Measurements from ENCODE around the gene DYNLT1. TPM values are rescaled to one million over a fixed set of nuclear protein-coding genes. Genes with fewer than 3 reads are reported as not detected.
"Not testable (repeated sequence)": the region's sequence is repeated elsewhere in the genome, so short reads cannot be mapped to it uniquely, and the experiment has no call there.

The DYNLT1 gene
- total and polyA plus RNA-seq, 2 experiments from 2014 or later: 60.9 to 241 TPM

GRCh38 chr6:158606935-158607334, 37.6 kb downstream of the DYNLT1 start:
- Mint-ChIP-seq H3K27ac (no peak overlapping the region), H3K4me1 (peaks cover 12% of the 10 kb centered on the region), H3K9me3 (no peaks in the 10 kb centered on the region), H3K36me3 (ENCODE audit: low read depth) (peaks cover 55% of the 10 kb centered on the region), H3K27me3 (ENCODE audit: insufficient read depth, low read depth, poor library complexity) (peaks cover 5% of the 10 kb centered on the region), H3K4me3 (no peak overlapping the region)
- DNase-seq (ENCODE audit: low spot score) (no peak), ATAC-seq (no peak)
- H3K4me3 ChIP-seq: no peak overlapping the region
- H3K4me1 ChIP-seq (ENCODE audit: insufficient read depth): peaks cover 1% of the 10 kb centered on the region
- peaks cover 8% of the 10 kb centered on the region; the same call in 1 of the 2 replicates for H4K20me1 ChIP-seq (replicated peaks; ENCODE audit: insufficient read depth)
- H3K36me3 ChIP-seq (ENCODE audit: insufficient read depth): peaks cover 4% of the 10 kb centered on the region
- no peaks in the 10 kb centered on the region for H3K27me3 ChIP-seq (ENCODE audit: insufficient read depth)
- H2AFZ ChIP-seq: no peak overlapping the region
- H3F3A ChIP-seq (replicated peaks; ENCODE audit: low read depth): peaks cover 4% of the 10 kb centered on the region; the same call in 1 of the 2 replicates
- H3K79me2 ChIP-seq (replicated peaks; ENCODE audit: insufficient read depth): 0 out of 2 replicates have a peak, but pooled peaks cover 3% of the 10 kb centered on the region
- TF ChIP-seq STAT1 (IDR thresholded peaks at IDR 0.05; ENCODE audit: unreplicated experiment) (no peak), REST (IDR thresholded peaks at IDR 0.05; ENCODE audit: unreplicated experiment) (no peak), ZNF331 (CRISPR knock-in tag; IDR thresholded peaks at IDR 0.05; ENCODE audit: low read depth) (no peak), EZH2 (IDR thresholded peaks at IDR 0.05; ENCODE audit: low read depth, unreplicated experiment) (no peak), ZNF114 (CRISPR knock-in tag; IDR thresholded peaks at IDR 0.05) (no peak)
- H3K27ac ChIP-seq (ENCODE audit: low read depth): no peak overlapping the region
- H3K4me2 ChIP-seq: no peak overlapping the region
- no peaks in the 10 kb centered on the region for H3K9me2 ChIP-seq (ENCODE audit: insufficient read depth)

GRCh38 chr6:158606011-158606410, 38.5 kb downstream of the DYNLT1 start:
- H4K20me1 ChIP-seq (replicated peaks; ENCODE audit: insufficient read depth): peaks cover 10% of the 10 kb centered on the region; the same call in 1 of the 2 replicates
- H3K4me1 Mint-ChIP-seq; H2AFZ ChIP-seq; H3K4me3 Mint-ChIP-seq; H3F3A ChIP-seq (replicated peaks; ENCODE audit: low read depth); ATAC-seq; H3K27me3 Mint-ChIP-seq (ENCODE audit: insufficient read depth, low read depth, poor library complexity); H3K36me3 ChIP-seq (ENCODE audit: insufficient read depth); H3K9me3 Mint-ChIP-seq; H3K9me2 ChIP-seq (ENCODE audit: insufficient read depth); H3K79me2 ChIP-seq (replicated peaks; ENCODE audit: insufficient read depth); H3K4me2 ChIP-seq; DNase-seq (ENCODE audit: low spot score); H3K27me3 ChIP-seq (ENCODE audit: insufficient read depth); H3K27ac Mint-ChIP-seq; H3K4me1 ChIP-seq (ENCODE audit: insufficient read depth); H3K27ac ChIP-seq (ENCODE audit: low read depth); H3K4me3 ChIP-seq: not testable (repeated sequence)
- H3K36me3 Mint-ChIP-seq (ENCODE audit: low read depth): peaks cover 51% of the 10 kb centered on the region

GRCh38 chr6:158605266-158605878, 39.2 kb downstream of the DYNLT1 start:
- Histone ChIP-seq H3K9me2 (ENCODE audit: insufficient read depth) (no peaks in the 10 kb centered on the region), H3K79me2 (replicated peaks; ENCODE audit: insufficient read depth) (0 out of 2 replicates have a peak, but pooled peaks cover 3% of the 10 kb centered on the region), H3F3A (replicated peaks; ENCODE audit: low read depth) (no peaks in the 10 kb centered on the region; the same call in 1 of the 2 replicates), H3K27me3 (ENCODE audit: insufficient read depth) (no peaks in the 10 kb centered on the region), H2AFZ (no peak overlapping the region), H4K20me1 (replicated peaks; ENCODE audit: insufficient read depth) (peaks cover 10% of the 10 kb centered on the region; the same call in 1 of the 2 replicates), H3K4me3 (no peak overlapping the region), H3K4me1 (ENCODE audit: insufficient read depth) (no peaks in the 10 kb centered on the region), H3K27ac (ENCODE audit: low read depth) (no peak overlapping the region), H3K4me2 (no peak overlapping the region), H3K36me3 (ENCODE audit: insufficient read depth) (peaks cover 4% of the 10 kb centered on the region)
- Mint-ChIP-seq H3K4me1 (no peaks in the 10 kb centered on the region), H3K36me3 (ENCODE audit: low read depth) (peaks cover 49% of the 10 kb centered on the region), H3K27ac (no peak overlapping the region), H3K27me3 (ENCODE audit: insufficient read depth, low read depth, poor library complexity) (peaks cover 2% of the 10 kb centered on the region), H3K9me3 (no peaks in the 10 kb centered on the region; the same call in 2 of the 3 replicates), H3K4me3 (no peak overlapping the region)
- peak; percentile 93 for ATAC-seq
- DNase-seq (ENCODE audit: low spot score): peak; percentile 91
- TF ChIP-seq ZNF462 (CRISPR knock-in tag; IDR thresholded peaks at IDR 0.05): no peak

Measured in GM23338 (cell line).